GM12878 (cell line): ENCODE data around the gene BIN1. TPM values are rescaled to one million over a fixed set of nuclear protein-coding genes. Genes with fewer than 3 reads are reported as not detected.

ENCODE experiments used
- ATAC-seq: fragments of 200-7000 bp; cut with Tn5 transposase; 3 replicates; pipeline ENCODE4 v1.9.1; 2020; ENCODE audit warnings: mild to moderate bottlenecking, moderate library complexity
- BruUV-seq: library from RNA; stranded (reverse); fragments of 400-500 nt; replicated peaks from 2 replicates; lab custom pipeline; 2021; lab: Mats Ljungman, UMichigan
- CTCF ChIA-PET: fragments of 300-600 bp; sonication (Branson Sonifier 250); formaldehyde crosslinking; extraction: SDS; loops from one replicate; lab custom pipeline; 2021; ENCODE audit warnings: inconsistent platforms; lab: Yijun Ruan, JAX
- POLR2A ChIA-PET: fragments of 350-600 bp; formaldehyde crosslinking; extraction: SDS; loops from one replicate; lab custom pipeline; 2021; ENCODE audit warnings: inconsistent platforms; lab: Charles Lee
- RAD21 ChIA-PET: fragments of 300-600 bp; sonication (Branson Sonifier 250); formaldehyde crosslinking; loops from one replicate; lab custom pipeline; 2023; ENCODE audit warnings: antibody characterized with exemption; ENCODE audit not compliant: unreplicated experiment; lab: Charles Lee
- SMC1A ChIA-PET: fragments of 300-600 bp; sonication (Branson Sonifier 250); formaldehyde crosslinking; loops from one replicate; lab custom pipeline; 2023; ENCODE audit not compliant: unreplicated experiment, uncharacterized antibody; lab: Charles Lee
- DNase-seq: peaks from one replicate; pipeline ENCODE4 v3.0.0-alpha.2; 2011; ENCODE audit warnings: low read depth, low spot score
- FAIRE-seq: peaks from 3 replicates; lab custom pipeline; 2011; peaks lifted over from hg19 to GRCh38; lab: Jason Lieb, UNC
- H2AFZ ChIP-seq: 2 replicates; pipeline ENCODE4 v1.6.0; 2011; ENCODE audit warnings: low read depth, low read length, control low read depth; ENCODE audit not compliant: control insufficient read depth
- H3K27ac ChIP-seq: 2 replicates; pipeline ENCODE4 v1.5.1; 2011; ENCODE audit warnings: control low read depth; ENCODE audit not compliant: control insufficient read depth, insufficient read depth
- H3K27me3 ChIP-seq, 2 experiments: replicated peaks in 1 of 2; 2 replicates each; pipeline versions ENCODE4 v1.6.0 to v1.6.1; 2011; ENCODE audit warnings: low read length in 1 of 2; ENCODE audit not compliant: control insufficient read depth in 2 of 2, insufficient read depth in 2 of 2
- H3K36me3 ChIP-seq, 2 experiments: 2 replicates each; pipeline ENCODE4 v1.5.1; 2011; ENCODE audit warnings: low read length in 1 of 2; ENCODE audit not compliant: control insufficient read depth in 2 of 2, insufficient read depth in 2 of 2
- H3K4me1 ChIP-seq: 2 replicates; pipeline ENCODE4 v1.6.1; 2011; ENCODE audit warnings: mild to moderate bottlenecking, low read length, moderate library complexity, mixed read lengths; ENCODE audit not compliant: control insufficient read depth, insufficient read depth
- H3K4me2 ChIP-seq: 2 replicates; pipeline ENCODE4 v1.6.0; 2011; ENCODE audit warnings: control low read depth; ENCODE audit not compliant: control insufficient read depth, insufficient read depth
- H3K4me3 ChIP-seq: fragments of 200-600 bp; sonication (generic); 2 replicates; pipeline ENCODE4 v1.5.1; 2016
- H3K79me2 ChIP-seq: 2 replicates; pipeline ENCODE4 v1.6.0; 2011; ENCODE audit warnings: low read length; ENCODE audit not compliant: control insufficient read depth, insufficient read depth
- H3K9ac ChIP-seq: 2 replicates; pipeline ENCODE4 v1.8.0; 2011; ENCODE audit warnings: low read length, control low read depth, mixed read lengths; ENCODE audit not compliant: control insufficient read depth, insufficient read depth
- H3K9me3 ChIP-seq: replicated peaks from 3 replicates; pipeline ENCODE4 v1.5.1; 2011; ENCODE audit warnings: mild to moderate bottlenecking, low read length; ENCODE audit not compliant: control insufficient read depth, insufficient read depth
- H4K20me1 ChIP-seq: 2 replicates; pipeline ENCODE4 v1.6.0; 2011; ENCODE audit not compliant: control insufficient read depth, insufficient read depth
- BRCA1 ChIP-seq: IDR thresholded peaks from 2 replicates; pipeline ENCODE4 v1.6.1; 2011; ENCODE audit warnings: low read depth, low read length, improper control_type of control experiment
- CEBPB ChIP-seq, 2 experiments: fragments of 150-350 bp in 1 of 2; IDR thresholded peaks; 2 replicates each; pipeline ENCODE4 v1.6.1; 2012 to 2014; ENCODE audit warnings: low read depth in 2 of 2, low read length in 2 of 2, borderline replicate concordance in 1 of 2, inconsistent platforms in 1 of 2
- CHD4 ChIP-seq: fragments of 200-600 bp; sonication (generic); IDR thresholded peaks from 2 replicates; pipeline ENCODE4 v1.6.1; 2016; ENCODE audit warnings: mild to moderate bottlenecking
- CREB1 ChIP-seq: IDR thresholded peaks from 2 replicates; pipeline ENCODE4 v1.6.1; 2012; ENCODE audit warnings: low read depth, mild to moderate bottlenecking, inconsistent platforms
- E4F1 ChIP-seq: fragments of 450-650 bp; IDR thresholded peaks from 2 replicates; pipeline ENCODE4 v1.6.1; 2018; ENCODE audit warnings: borderline replicate concordance, mild to moderate bottlenecking; ENCODE audit not compliant: partially characterized antibody
- GATAD2B ChIP-seq: fragments of 450-650 bp; conservative IDR thresholded peaks from 2 replicates; pipeline ENCODE4 v1.6.1; 2017; ENCODE audit warnings: low read depth, mild to moderate bottlenecking, moderate library complexity
- IKZF1 ChIP-seq: fragments of 450-650 bp; conservative IDR thresholded peaks from 2 replicates; pipeline ENCODE4 v1.6.1; 2017; ENCODE audit warnings: antibody characterized with exemption, mild to moderate bottlenecking
- IRF5 ChIP-seq: fragments of 450-650 bp; IDR thresholded peaks from 2 replicates; pipeline ENCODE4 v1.6.1; 2017; ENCODE audit warnings: borderline replicate concordance
- NBN ChIP-seq: fragments of 450-650 bp; IDR thresholded peaks from 2 replicates; pipeline ENCODE4 v1.6.1; 2016
- SIX5 ChIP-seq: IDR thresholded peaks from 2 replicates; pipeline ENCODE4 v1.6.1; 2011; ENCODE audit warnings: mild to moderate bottlenecking, low read depth, low read length, moderate library complexity; ENCODE audit not compliant: severe bottlenecking
- STAT1 ChIP-seq: fragments of 450-650 bp; conservative IDR thresholded peaks from 2 replicates; pipeline ENCODE4 v1.6.1; 2014; ENCODE audit warnings: antibody characterized with exemption, mild to moderate bottlenecking
- ZNF592 ChIP-seq: fragments of 450-650 bp; IDR thresholded peaks from 2 replicates; pipeline ENCODE4 v1.6.1; 2017; ENCODE audit warnings: mild to moderate bottlenecking, moderate library complexity
- ZSCAN29 ChIP-seq: fragments of 450-650 bp; IDR thresholded peaks from 2 replicates; pipeline ENCODE4 v1.6.1; 2017; ENCODE audit warnings: mild to moderate bottlenecking, moderate library complexity
- WGBS: methylation state at CpG from one replicate; pipeline ENCODE4 v1.1.6; 2016; ENCODE audit warnings: low lambda C conversion rate; ENCODE audit not compliant: insufficient replicate concordance, insufficient coverage; ENCODE audit errors: missing lambda C conversion rate; 5-methylcytosine and 5-hydroxymethylcytosine counted together
- in situ Hi-C: fragments of 300-500 bp; cut with MboI; formaldehyde crosslinking; loops from 9 replicates; pipeline ENCODE4 v1.14.3; 2018; ENCODE audit warnings: mixed read lengths
- intact Hi-C: fragments of 100-400 bp; cut with micrococcal nuclease; formaldehyde crosslinking; loops from one replicate; pipeline ENCODE4 v1.14.2; 2022; ENCODE audit not compliant: unreplicated experiment
- polyA plus RNA-seq, 11 experiments: library from polyadenylated mRNA; depleted of rRNA in 4 of 11; unstranded in 6 of 11; stranded (reverse) in 5 of 11; fragments of >200 nt; fragmentation: Nextera tagmentation in 4 of 11; fragmentation: Illumina TruSeq in 1 of 11; extraction: Ambion mirVana in 4 of 11; extraction: Trizol in 1 of 11; gene quantifications; 1 replicate in 1 of 11; 2 replicates in 10 of 11; pipeline versions ENCODE4 v1.2.1 to v1.2.3, GENCODE V29; 2011 to 2016; ENCODE audit warnings: inconsistent platforms in 2 of 11, missing spikeins in 2 of 11, low read depth in 1 of 11
- total RNA-seq, 4 experiments: library from RNA; depleted of rRNA in 3 of 4; stranded (reverse); fragments of >200 nt in 3 of 4; fragmentation: Illumina TruSeq in 1 of 4; extraction: Trizol in 1 of 4; gene quantifications; 2 replicates each; pipeline versions ENCODE4 v1.2.1 to v1.2.3, GENCODE V29; 2013 to 2021
- TF ChIP-seq, protein P1 (sequence below): IDR thresholded peaks from 2 replicates; pipeline ENCODE4 v1.6.1; 2012; ENCODE audit warnings: low read depth, low read length, improper control_type of control experiment

The BIN1 gene
- total and polyA plus RNA-seq, 10 of the 15 experiments (the other 5 are each of a cell fraction or from before 2014, with no cell fraction given): 0.32 to 21.3 (median 11.2) TPM

- in situ Hi-C loops (no loop called here), intact Hi-C loops (no loop called here)
- Histone ChIP-seq H3K4me1 (no peaks in the 10 kb centered on the region), H3K27me3 (no peaks in the 10 kb centered on the region; a peak in 1 of 4 replicates), H3K4me2 (no peak overlapping the region), H2AFZ (no peak overlapping the region), H4K20me1 (no peaks in the 10 kb centered on the region), H3K27ac (no peak overlapping the region), H3K79me2 (no peaks in the 10 kb centered on the region), H3K36me3 (no peaks in the 10 kb centered on the region), H3K9ac (no peak overlapping the region), H3K9me3 (no peaks in the 10 kb centered on the region), H3K4me3 (no peak overlapping the region)
- WGBS: 56% methylated on average over 4 of the region's 5 CpGs
- RAD21 ChIA-PET: no interaction called here
- FAIRE-seq (no peak), DNase-seq (no peak), ATAC-seq (no peak)
- CTCF ChIA-PET: interaction anchor here (0.7 kb wide), 1 partner anchor 104 kb away, joined by 3 read pairs; no protein-coding TSS in a partner anchor
- SMC1A ChIA-PET: no interaction called here
- POLR2A ChIA-PET: interaction anchor here (0.6 kb wide), 1 partner anchor 8 kb away, joined by 3 read pairs; no protein-coding TSS in a partner anchor
- BruUV-seq: no TSS peak
- TF ChIP-seq ZNF592: no peak
- no peak for TF ChIP-seq GATAD2B
- no peak for TF ChIP-seq CREB1
- no peak for TF ChIP-seq ZSCAN29
- no peak for TF ChIP-seq CEBPB (IDR thresholded peaks at IDR 0.05; ENCODE audit: borderline replicate concordance in 1 of 2, low read depth in 2 of 2, low read length in 2 of 2)
- TF ChIP-seq STAT1: no peak
- no peak for TF ChIP-seq SIX5
- TF ChIP-seq, protein P1, sequence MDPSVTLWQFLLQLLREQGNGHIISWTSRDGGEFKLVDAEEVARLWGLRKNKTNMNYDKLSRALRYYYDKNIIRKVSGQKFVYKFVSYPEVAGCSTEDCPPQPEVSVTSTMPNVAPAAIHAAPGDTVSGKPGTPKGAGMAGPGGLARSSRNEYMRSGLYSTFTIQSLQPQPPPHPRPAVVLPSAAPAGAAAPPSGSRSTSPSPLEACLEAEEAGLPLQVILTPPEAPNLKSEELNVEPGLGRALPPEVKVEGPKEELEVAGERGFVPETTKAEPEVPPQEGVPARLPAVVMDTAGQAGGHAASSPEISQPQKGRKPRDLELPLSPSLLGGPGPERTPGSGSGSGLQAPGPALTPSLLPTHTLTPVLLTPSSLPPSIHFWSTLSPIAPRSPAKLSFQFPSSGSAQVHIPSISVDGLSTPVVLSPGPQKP: no peak
- no peak for TF ChIP-seq IKZF1
- no peak for TF ChIP-seq IRF5
- no peak for TF ChIP-seq BRCA1
- TF ChIP-seq CHD4: no peak
- no peak for TF ChIP-seq E4F1
- TF ChIP-seq NBN: no peak
These were observed 13.9 kb downstream of the BIN1 start for GRCh38 chr2:127092901-127093516.
